ENCODE data around the gene GBGT1. TPM values are rescaled to one million over a fixed set of nuclear protein-coding genes. Genes with fewer than 3 reads are reported as not detected.
A peak's percentile ranks its signal among the peaks of the same experiment; 100 is the strongest.

The GBGT1 gene
- total and polyA plus RNA-seq, 9 donors: 3.2 to 5.7 (median 4.6) TPM

DNA sequence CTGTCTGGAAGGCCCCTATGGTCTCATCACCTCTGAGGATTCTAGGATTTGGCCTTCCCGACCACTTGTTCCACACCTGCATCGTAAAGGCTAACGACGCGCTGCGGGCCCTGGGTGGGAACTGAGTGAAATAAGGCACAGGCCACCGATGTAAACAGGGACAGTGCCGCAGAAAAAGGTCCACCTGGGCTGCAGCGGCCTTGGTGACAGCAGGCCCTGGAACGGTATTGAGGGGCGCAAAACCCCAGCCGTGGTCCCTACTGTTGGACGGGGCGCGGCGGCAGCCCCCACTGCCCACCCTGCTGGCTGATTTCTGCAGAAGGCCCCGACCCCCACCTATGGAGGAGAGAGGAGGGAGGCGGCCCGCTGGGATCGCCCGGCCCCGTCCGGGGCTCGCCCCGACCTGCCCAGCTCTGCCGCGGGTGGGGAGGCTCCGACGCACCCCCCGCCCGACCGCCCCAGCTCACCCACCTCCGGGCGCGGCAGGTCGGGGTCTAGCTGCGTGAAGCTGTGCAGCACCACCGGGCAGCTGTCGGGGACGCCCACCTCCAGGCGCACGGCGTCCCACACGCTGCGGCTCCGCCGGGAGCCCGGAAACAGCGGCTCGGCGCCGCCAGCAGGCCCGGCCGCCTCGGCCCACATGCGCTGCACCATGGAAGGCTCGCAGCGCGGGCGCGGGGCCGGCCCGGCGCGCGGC lies 43.1 kb downstream of the GBGT1 start:
- WGBS (ENCODE audit: insufficient coverage): under 1% methylated on average over 49 of the region's 66 CpGs
- Histone ChIP-seq H3K27me3 (ENCODE audit: control insufficient read depth, insufficient read depth, low read length) (peaks cover 2% of the 10 kb centered on the region), H3K4me1 (ENCODE audit: control insufficient read depth, insufficient read depth, low read length) (peaks cover 70% of the 10 kb centered on the region), H3K36me3 (ENCODE audit: control insufficient read depth, insufficient read depth, low read length) (peaks cover 12% of the 10 kb centered on the region), H3K4me3 (ENCODE audit: low read length) (peak overlapping the region; percentile 77), H3K9me3 (replicated peaks; ENCODE audit: control insufficient read depth, low read depth, low read length) (no peaks in the 10 kb centered on the region), H3K27ac (ENCODE audit: low read length) (peak overlapping the region; percentile 88)
- DNase-seq: peak; percentile 63

DNA sequence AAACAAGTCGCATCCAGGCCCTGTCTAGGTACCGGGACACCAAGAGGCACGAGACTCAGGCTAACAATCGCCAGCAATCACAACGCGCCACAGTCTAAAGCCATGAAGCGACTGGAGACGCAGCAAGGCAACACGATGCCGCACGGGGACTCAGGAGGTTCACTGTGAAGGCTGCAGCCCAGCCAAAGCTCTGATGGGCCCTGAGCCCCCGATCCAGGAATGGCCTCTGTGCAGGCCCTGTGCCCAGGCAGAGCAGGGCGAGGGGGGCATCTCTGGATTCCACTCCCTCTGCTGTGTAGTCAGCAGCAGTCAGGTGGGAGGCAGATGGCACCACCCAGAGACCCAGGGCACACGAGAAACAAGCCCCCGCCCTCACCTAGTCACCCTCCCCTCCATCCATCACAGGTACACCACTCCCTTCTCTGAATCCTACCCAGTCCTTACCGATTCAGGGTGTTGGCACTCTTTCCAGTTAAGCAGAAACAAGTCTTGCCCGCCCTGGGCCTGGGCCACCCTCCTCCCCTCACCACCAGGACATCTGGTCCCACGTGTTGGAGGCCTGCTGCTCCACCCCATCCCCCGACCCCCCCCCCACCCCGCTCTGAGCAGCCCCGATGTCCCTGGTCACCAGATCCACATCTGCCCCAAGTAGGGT lies 43.7 kb downstream of the GBGT1 start:
- Histone ChIP-seq H3K9me3 (replicated peaks; ENCODE audit: control insufficient read depth, low read depth, low read length) (no peaks in the 10 kb centered on the region), H3K27me3 (ENCODE audit: control insufficient read depth, insufficient read depth, low read length) (peaks cover 2% of the 10 kb centered on the region), H3K27ac (ENCODE audit: low read length) (peak overlapping the region; percentile 88), H3K4me3 (ENCODE audit: low read length) (peak overlapping the region; percentile 77), H3K4me1 (ENCODE audit: control insufficient read depth, insufficient read depth, low read length) (peaks cover 74% of the 10 kb centered on the region), H3K36me3 (ENCODE audit: control insufficient read depth, insufficient read depth, low read length) (peaks cover 12% of the 10 kb centered on the region)
- peak; percentile 59 for DNase-seq
- WGBS (ENCODE audit: insufficient coverage): 7% methylated on average over 15 of the region's 21 CpGs

DNA sequence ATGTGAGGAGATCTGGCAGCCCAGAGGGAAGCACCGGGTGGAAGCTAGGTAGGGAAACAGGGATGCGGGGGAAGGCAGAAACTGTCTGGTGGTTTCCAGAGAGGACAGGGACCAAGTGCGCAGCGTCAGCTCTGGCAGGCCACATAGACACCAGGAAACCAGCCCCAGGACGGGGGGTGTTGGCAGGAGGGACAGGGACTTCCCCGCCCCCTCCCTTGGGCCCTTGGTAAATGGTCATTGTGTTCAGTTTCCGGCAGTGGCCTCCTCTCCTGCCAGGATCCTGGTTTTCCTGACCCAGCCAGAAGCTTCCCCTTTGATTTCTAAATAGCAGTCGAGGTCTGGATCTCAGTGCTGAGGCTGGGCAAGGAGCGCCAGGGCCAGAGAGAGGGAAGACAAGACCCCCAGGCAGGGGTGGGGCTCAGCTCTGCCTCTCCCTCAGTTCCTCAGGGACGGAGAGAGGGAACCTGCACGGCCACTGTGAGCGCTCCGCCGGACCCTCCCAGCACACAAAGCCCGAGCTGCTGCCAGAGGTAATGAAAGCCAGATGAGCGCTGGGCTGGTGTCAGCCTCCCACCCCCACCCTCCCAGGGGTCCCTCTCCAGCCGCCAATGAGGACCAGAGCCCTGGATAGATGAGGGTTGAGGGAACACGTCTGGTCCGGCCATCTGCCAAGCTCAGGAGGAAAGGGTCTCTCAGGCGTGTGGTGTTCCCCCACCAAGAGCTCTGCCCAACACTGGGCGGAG lies 44.4 kb downstream of the GBGT1 start:
- WGBS (ENCODE audit: insufficient coverage): 13% methylated on average over 12 of the region's 21 CpGs
- peaks cover 81% of the 10 kb centered on the region for H3K4me1 ChIP-seq (ENCODE audit: control insufficient read depth, insufficient read depth, low read length)
- DNase-seq: peak; percentile 89

DNA sequence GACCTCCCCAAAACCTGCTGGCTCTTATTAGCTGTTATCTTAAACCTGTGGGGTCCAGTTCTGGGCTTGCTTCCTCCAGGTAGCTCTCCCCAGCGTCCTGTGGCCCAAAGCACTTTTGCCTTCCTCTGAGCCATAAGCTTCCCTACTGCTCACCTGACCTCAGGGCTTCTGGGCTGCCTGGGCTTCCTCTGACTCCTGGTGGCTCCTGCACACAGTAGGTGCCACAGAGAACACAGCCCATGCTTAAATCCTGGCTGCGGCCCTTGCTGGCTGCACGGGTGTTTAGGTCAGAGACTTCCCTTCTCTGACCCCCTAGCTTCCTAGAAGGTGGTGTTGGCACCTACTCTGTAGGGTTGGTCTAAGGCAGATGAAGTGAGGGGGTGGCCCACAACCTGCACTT lies 45.1 kb downstream of the GBGT1 start:
- DNase-seq: no peak
- WGBS (ENCODE audit: insufficient coverage): 27% methylated on average over 1 of the region's 3 CpGs
- peak overlapping the region; percentile 88 for H3K27ac ChIP-seq (ENCODE audit: low read length)
- H3K4me3 ChIP-seq (ENCODE audit: low read length): no peak overlapping the region
- peaks cover 88% of the 10 kb centered on the region for H3K4me1 ChIP-seq (ENCODE audit: control insufficient read depth, insufficient read depth, low read length)
- H3K36me3 ChIP-seq (ENCODE audit: control insufficient read depth, insufficient read depth, low read length): peaks cover 12% of the 10 kb centered on the region
- H3K27me3 ChIP-seq (ENCODE audit: control insufficient read depth, insufficient read depth, low read length): peaks cover 2% of the 10 kb centered on the region
- no peaks in the 10 kb centered on the region for H3K9me3 ChIP-seq (replicated peaks; ENCODE audit: control insufficient read depth, low read depth, low read length)

More for the DNA sequence above, 44.4 kb downstream of the GBGT1 start:
- Histone ChIP-seq H3K4me3 (ENCODE audit: low read length) (peak overlapping the region; percentile 77), H3K27ac (ENCODE audit: low read length) (peak overlapping the region; percentile 88), H3K27me3 (ENCODE audit: control insufficient read depth, insufficient read depth, low read length) (peaks cover 2% of the 10 kb centered on the region), H3K36me3 (ENCODE audit: control insufficient read depth, insufficient read depth, low read length) (peaks cover 12% of the 10 kb centered on the region), H3K9me3 (replicated peaks; ENCODE audit: control insufficient read depth, low read depth, low read length) (no peaks in the 10 kb centered on the region)

DNA sequence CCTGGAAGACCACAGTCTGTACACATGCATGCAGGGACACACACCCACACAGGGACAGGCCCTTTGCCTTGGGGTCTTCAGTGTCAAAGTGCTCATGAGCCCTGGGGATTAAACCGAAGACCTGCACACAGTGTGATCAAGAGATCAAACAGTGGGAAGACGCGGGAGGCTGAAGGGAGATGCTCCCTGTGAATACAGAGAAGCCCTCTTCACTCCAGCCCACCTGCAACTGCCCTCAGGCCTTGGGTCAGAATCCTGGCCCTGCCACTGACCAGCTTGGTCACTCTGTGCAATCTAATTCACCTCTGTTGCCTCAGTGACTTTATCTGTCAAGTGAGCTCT lies 45.6 kb downstream of the GBGT1 start:
- no peak overlapping the region for H3K4me3 ChIP-seq (ENCODE audit: low read length)

DNA sequence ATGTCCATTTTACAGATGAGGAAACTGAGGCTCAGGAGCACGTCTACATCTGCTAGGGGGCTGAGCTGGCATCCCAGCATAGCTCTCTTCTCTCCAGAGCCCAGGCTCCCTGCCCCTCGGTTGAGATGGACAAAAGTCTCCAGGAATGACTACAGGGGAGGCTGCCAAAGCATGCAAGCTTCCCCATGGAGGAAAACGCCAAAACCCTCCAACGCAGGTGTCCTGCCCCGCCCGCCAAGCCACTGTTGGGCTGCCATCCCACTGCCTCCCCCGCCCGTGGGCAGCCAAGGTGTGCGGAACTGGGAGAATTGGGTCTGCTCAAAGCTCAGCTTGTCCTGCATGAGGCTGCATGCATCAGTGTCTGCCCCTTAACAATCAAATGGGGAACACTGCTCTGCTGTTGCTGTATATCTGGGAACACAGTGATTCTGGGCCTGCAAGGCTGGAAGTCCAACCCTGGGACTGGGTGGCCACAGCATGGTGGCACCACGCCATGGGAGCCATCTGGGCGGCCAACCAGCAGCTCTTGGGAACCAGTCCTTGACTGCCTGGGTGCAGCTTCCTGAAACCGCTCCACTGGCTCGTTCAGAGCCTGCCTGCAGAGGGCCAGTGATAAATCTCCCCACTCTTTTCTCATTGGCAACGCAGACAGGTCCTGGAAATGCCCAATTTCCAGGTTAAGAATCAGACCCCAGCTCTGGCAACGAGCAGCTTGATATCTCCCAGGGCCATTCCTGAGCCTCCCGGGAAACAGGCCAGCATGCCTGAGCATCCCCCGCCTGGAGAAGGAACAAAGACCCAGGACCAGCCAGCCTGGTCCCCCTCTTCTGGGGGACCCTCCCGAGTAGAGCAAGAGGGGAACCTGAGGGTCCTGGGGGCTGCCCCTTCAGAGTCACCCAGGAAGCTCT lies 46.2 kb downstream of the GBGT1 start:
- no peak for DNase-seq
- 68% methylated on average over 16 of the region's 18 CpGs for WGBS (ENCODE audit: insufficient coverage)
- H3K4me3 ChIP-seq (ENCODE audit: low read length): no peak overlapping the region
- peaks cover 89% of the 10 kb centered on the region for H3K4me1 ChIP-seq (ENCODE audit: control insufficient read depth, insufficient read depth, low read length)
- peaks cover 15% of the 10 kb centered on the region for H3K36me3 ChIP-seq (ENCODE audit: control insufficient read depth, insufficient read depth, low read length)
- peaks cover 2% of the 10 kb centered on the region for H3K27me3 ChIP-seq (ENCODE audit: control insufficient read depth, insufficient read depth, low read length)
- no peaks in the 10 kb centered on the region for H3K9me3 ChIP-seq (replicated peaks; ENCODE audit: control insufficient read depth, low read depth, low read length)
- no peak overlapping the region for H3K27ac ChIP-seq (ENCODE audit: low read length)

More for the DNA sequence above, 45.6 kb downstream of the GBGT1 start:
- DNase-seq: no peak
- Histone ChIP-seq H3K27me3 (ENCODE audit: control insufficient read depth, insufficient read depth, low read length) (peaks cover 2% of the 10 kb centered on the region), H3K36me3 (ENCODE audit: control insufficient read depth, insufficient read depth, low read length) (peaks cover 12% of the 10 kb centered on the region), H3K4me1 (ENCODE audit: control insufficient read depth, insufficient read depth, low read length) (peaks cover 89% of the 10 kb centered on the region), H3K27ac (ENCODE audit: low read length) (peak overlapping the region; percentile 88), H3K9me3 (replicated peaks; ENCODE audit: control insufficient read depth, low read depth, low read length) (no peaks in the 10 kb centered on the region)
- no CpG with 5 or more reads among the region's 3 CpGs for WGBS (ENCODE audit: insufficient coverage)

DNA sequence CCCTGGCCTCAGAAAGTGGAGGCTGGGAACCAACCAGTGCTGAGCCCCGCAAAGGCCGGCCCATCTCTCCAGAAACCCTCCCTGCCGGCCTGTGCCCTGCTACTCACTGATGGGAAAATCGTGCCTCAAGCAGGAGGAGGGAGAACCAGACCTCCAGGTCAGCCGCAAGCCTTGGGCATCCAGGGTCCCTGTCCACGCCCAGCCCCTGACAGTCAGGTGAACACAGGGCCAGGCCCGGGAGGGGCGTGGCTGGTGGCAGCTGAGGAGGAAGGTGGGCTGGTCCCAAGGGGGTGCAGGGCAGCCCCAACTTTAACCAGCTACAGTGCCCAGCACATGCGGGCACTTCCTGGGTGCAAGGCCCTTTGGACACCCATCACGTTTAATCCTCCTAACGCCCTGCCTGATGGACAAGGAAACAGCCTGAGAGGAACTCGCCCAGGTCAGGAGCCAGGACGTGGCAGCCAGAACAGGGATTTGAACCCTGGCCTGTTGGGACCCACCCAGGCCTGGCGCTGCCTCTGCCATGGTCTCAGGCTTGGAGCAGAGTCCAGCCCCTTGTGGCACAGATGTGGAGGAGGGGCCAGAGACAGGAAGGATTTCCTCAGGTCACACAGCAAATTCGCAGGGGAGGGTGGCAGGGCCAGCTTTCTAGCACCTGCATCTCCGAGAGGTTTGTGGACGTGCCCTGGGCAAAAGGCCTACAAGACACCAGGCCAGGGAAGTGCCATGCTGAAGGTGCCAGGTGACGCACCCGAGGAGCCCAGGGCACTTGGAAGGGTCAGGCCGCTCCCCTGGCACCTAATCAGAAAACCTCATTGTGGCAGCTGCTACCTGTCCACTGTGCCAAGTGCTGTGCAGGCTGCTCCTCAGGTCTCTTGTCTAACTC lies 47.1 kb downstream of the GBGT1 start:
- peaks cover 2% of the 10 kb centered on the region for H3K27me3 ChIP-seq (ENCODE audit: control insufficient read depth, insufficient read depth, low read length)
- H3K9me3 ChIP-seq (replicated peaks; ENCODE audit: control insufficient read depth, low read depth, low read length): no peaks in the 10 kb centered on the region
- H3K27ac ChIP-seq (ENCODE audit: low read length): no peak overlapping the region
- WGBS (ENCODE audit: insufficient coverage): 86% methylated on average over 17 of the region's 20 CpGs
- peaks cover 20% of the 10 kb centered on the region for H3K36me3 ChIP-seq (ENCODE audit: control insufficient read depth, insufficient read depth, low read length)
- no peak overlapping the region for H3K4me3 ChIP-seq (ENCODE audit: low read length)
- peaks cover 89% of the 10 kb centered on the region for H3K4me1 ChIP-seq (ENCODE audit: control insufficient read depth, insufficient read depth, low read length)
- no peak for DNase-seq

DNA sequence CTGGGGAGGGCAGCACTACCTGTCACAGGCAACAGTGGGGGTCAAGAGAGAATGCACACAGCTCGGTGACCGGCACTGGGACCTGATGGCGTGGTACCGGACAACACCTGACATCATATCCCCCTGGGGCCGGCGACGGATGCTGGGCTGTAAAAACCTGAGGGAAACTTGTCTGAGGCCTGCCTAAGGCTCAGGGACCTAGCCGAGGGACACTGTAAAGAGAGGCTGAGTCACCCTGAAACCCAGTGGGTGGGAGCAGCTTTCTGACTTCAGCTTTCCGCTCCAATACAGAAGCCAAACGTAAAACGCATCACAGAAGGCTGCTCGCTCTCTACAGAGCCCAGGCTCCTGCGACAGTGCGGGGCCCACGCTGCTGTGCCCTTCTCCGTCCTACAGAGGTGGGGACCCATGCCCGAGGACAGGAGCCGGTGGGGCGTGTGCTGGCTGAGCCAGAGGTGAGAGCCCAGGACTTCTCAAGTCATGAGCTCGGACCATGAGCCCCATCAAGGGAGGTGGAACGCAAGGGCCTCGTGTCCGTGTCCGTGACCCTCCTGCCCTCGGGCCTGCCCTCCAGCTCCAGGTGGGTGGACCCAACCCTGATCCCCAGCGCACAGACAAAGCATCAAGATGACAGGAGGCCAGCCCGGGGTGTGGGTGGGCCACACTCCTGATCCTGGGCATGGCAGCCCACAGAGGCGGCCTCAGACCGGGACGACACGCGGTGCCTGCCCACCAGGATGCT lies 47.9 kb downstream of the GBGT1 start:
- peaks cover 26% of the 10 kb centered on the region for H3K36me3 ChIP-seq (ENCODE audit: control insufficient read depth, insufficient read depth, low read length)
- no peaks in the 10 kb centered on the region for H3K9me3 ChIP-seq (replicated peaks; ENCODE audit: control insufficient read depth, low read depth, low read length)
- H3K4me1 ChIP-seq (ENCODE audit: control insufficient read depth, insufficient read depth, low read length): peaks cover 85% of the 10 kb centered on the region
- no peak for DNase-seq
- peak overlapping the region; percentile 91 for H3K27ac ChIP-seq (ENCODE audit: low read length)
- WGBS (ENCODE audit: insufficient coverage): 79% methylated on average over 29 of the region's 32 CpGs
- peaks cover 2% of the 10 kb centered on the region for H3K27me3 ChIP-seq (ENCODE audit: control insufficient read depth, insufficient read depth, low read length)
- H3K4me3 ChIP-seq (ENCODE audit: low read length): no peak overlapping the region
